Activated gamma-delta T cell (primary cell): ENCODE measurements around the gene XPO1.
"Not testable (repeated sequence)": the region's sequence is repeated elsewhere in the genome, so short reads cannot be mapped to it uniquely, and the experiment has no call there.

ENCODE experiments used
- DNase-seq: peaks from one replicate; lab custom pipeline; 2025; lab: John Stamatoyannopoulos, UW
- total RNA-seq, 2 donors: gene quantifications; one replicate each; lab custom pipeline; 2026; lab: John Stamatoyannopoulos, UW

XPO1 gene
- total RNA-seq, result 370 to 402 reads per million in 2 donors

GRCh38 chr2:61538200-61538919, at the start of gene XPO1:
Gene XPO1, minus strand, starts transcription at chr2:61538356. Its CDS starts 4,459 bp downstream, at chr2:61533897.
- DNase-seq, result peak; percentile 92

GRCh38 chr2:61586928-61587327, 48.8 kb upstream of the XPO1 start:
- DNase-seq, result not testable (repeated sequence)

DNA sequence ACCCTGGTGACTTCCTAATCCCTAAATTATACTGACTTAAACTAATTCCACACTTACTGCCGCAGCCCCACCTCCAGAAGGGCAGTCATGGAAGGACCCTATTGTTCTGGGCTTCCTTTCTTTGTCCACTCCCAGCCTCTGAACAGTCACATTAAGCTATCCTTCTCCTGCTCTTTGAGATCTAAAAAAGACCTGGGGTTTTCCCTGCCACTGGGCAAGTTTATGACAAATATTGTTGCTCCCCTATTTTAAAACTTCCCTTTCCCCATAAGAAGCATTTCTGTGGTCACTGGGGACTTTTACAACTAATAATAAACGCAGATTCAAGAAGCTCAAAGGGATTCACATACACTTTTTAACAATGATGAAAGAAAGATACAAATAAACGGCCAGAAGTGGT, 47.2 kb upstream of the XPO1 start:
- DNase-seq, result no peak

DNA sequence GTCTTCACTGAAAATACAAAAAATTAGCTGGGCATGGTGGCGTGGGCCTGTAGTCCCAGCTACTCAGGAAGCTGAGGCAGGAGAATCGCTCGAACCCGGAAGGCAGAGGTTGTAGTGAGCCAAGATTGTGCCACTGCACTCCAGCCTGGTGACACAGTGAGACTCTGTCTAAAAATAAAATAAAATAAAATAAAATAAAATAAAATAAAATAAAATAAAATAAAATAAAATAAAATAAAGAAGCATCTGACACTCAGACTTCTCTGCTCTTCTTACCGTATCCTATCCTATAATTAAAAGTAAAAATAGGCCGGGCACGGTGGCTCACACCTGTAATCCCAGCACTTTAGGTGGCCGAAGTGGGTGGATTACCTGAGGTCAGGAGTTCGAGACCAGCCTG, 46.2 kb upstream of the XPO1 start:
- DNase-seq, result not testable (repeated sequence)

DNA sequence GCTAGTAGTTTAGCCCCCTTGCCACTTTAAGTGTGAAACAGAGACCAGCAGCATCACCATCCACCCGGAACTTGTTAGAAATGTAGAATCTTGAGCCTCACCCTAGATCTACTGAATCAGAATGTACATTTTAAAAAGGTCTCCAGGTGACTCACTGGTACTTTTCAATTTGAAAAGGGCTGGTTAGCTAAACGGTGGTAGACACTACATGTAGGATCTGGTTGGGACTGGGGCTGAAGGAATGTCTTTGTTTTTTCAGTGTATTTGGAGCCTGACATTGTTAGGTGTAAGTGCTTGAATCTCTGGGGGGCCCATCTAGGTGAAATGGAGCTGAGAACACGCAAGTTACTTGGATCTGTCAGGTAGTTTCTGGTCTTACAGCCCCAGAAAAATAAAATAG, 44.0 kb upstream of the XPO1 start:
- no peak for DNase-seq

- no peak for DNase-seq
Observed at GRCh38 chr2:61581716-61582115, 43.6 kb upstream of the XPO1 start.

GRCh38 chr2:61575447-61575859, 37.3 kb upstream of the XPO1 start:
- DNase-seq, result no peak

DNA sequence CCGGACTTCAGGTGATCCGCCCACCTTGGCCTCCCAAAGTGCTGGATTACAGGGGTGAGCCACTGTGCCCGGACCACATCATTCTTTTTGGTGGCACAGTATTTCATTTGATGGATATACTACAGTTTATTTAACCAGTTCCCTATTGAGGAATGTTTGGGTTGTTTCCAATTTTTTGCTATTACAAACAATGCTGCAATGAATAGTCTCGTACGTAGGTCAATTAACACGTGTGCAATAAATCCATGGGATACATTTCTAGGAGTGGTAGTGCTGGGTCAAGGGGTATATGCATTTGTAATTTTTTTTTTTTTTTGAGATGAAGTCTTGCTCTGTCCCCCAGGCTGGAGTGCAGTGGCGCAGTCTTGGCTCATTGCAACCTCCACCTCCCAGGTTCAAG, 28.4 kb upstream of the XPO1 start:
- no peak for DNase-seq

GRCh38 chr2:61562615-61563014, 24.5 kb upstream of the XPO1 start:
- DNase-seq, result no peak

- DNase-seq, result no peak
Observed at GRCh38 chr2:61558160-61558559, 20.0 kb upstream of the XPO1 start.

- DNase-seq, result no peak
Observed at GRCh38 chr2:61557381-61557780, 19.2 kb upstream of the XPO1 start.

DNA sequence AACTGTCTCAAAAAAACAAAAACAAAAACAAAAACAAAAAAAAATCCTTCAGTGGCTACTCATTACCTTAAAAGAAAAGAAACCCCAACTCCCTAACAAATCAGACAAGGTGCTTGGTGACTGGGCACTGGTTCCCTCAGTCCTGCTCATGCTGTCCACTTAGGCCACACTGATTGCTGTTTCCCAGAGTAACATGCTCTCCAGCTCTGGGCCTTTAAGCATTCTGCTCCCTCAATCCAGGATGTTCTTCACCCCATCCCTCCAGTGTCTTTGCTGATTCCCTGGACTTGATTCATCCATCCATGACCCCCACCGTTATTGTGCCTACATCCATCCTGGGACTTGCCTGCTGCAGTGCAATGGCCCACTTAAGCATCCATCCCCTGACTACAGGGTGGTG, 16.4 kb upstream of the XPO1 start:
- no peak for DNase-seq

GRCh38 chr2:61550375-61551209, 12.4 kb upstream of the XPO1 start:
- no peak for DNase-seq

- no peak for DNase-seq
Observed at GRCh38 chr2:61549546-61549945, 11.4 kb upstream of the XPO1 start.

- no peak for DNase-seq
Observed at GRCh38 chr2:61543062-61543461, 4.9 kb upstream of the XPO1 start.

DNA sequence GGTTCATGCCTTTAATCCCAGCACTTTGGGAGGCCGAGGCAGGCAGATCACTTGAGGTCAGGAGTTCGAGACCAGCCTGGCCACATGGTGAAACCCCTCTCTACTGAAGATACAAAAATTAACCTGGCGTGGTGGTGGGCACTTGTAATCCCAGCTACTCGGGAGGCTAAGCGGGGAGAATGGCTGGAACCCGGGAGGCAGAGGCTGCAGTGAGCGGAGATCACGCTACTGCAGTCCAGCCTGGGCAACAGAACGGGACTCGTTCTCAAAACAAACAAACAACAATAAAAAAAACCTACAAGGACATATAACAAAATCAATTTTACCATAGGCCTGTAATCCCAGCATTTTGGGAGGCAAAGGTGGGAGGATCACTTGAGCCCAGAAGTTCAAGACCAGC, 2.0 kb upstream of the XPO1 start:
- DNase-seq, result not testable (repeated sequence)

GRCh38 chr2:61538920-61539520, 864 bp upstream of the XPO1 start:
- no peak for DNase-seq

GRCh38 chr2:61537950-61538199, 281 bp downstream of the XPO1 start:
- no peak for DNase-seq

- peak; percentile 29 for DNase-seq
Observed at GRCh38 chr2:61537277-61537949, 743 bp downstream of the XPO1 start.

DNA sequence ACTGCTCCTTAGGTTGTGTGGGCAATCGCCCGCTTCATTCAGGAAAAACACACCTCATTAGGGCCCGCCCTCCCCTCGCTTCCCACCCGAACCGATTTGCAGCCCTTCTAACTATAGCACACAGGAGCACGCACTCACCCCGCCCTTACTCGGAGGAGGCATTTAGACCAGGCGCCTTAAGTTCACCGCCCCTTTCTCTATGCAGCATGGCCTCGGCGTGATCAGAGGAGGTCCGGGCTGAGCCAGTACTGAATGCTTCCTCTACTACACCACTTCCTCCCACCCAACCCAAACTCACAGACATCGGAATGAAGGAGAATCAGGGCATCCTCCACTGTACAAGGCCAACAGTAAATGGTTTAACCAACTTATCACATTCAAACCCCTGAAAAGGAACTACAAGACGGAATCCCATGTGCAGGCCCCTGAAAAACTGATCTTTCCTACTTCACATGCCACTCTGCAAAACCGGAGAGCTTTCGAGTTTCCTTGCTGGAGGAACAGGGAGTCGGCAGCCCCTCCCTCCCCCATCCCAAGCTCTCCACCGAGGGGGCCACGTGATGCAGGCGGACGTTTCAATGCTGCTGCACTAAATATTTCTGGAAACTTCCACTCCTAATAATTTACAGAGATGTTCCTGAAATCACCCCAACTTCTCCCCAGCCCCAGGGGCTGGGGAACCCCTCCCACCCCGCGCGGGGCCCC, 1.4 kb downstream of the XPO1 start:
- peak; percentile 22 for DNase-seq

- DNase-seq, result no peak
Observed at GRCh38 chr2:61536180-61536571, 2.0 kb downstream of the XPO1 start.

DNA sequence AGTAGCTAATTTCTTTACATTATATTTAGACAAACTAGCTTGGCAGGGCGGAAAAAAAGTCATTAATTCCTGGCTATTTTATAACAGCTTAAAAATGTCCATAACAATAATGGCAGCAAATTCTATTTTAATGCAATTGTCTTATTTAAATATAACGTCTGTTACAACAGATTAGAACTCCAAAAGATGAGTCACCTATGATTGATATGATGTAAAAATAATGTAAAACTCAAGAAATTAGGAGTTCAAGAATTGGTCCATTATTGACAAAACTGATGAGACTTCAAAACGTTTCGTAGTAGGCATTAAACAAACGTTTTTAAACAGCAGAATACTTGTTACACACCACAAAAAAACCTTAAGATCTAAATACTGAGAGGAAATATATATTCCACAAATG, 2.7 kb downstream of the XPO1 start:
- DNase-seq, result no peak
